GF-D8 (cell line): ENCODE data around the gene GAA.

Experiments
- DNase-seq: peaks from one replicate; lab custom pipeline; 2025; lab: John Stamatoyannopoulos, UW

The GAA gene

GRCh38 chr17:80104321-80104955 is 3.1 kb downstream of the GAA start:
- no peak for DNase-seq

- no peak for DNase-seq
Observed at GRCh38 chr17:80104956-80105375, 3.6 kb downstream of the GAA start.

- DNase-seq, result no peak
Observed at GRCh38 chr17:80105762-80106161, 4.4 kb downstream of the GAA start.

- DNase-seq, result no peak
Observed at GRCh38 chr17:80106176-80106575, 4.8 kb downstream of the GAA start.

GRCh38 chr17:80106751-80107150 is 5.4 kb downstream of the GAA start:
- no peak for DNase-seq

- DNase-seq, result no peak
Observed at GRCh38 chr17:80107231-80108021, 6.0 kb downstream of the GAA start.

- no peak for DNase-seq
Observed at GRCh38 chr17:80108036-80108971, 6.9 kb downstream of the GAA start.

- DNase-seq, result no peak
Observed at GRCh38 chr17:80109066-80109660, 7.8 kb downstream of the GAA start.

- DNase-seq, result no peak
Observed at GRCh38 chr17:80109713-80110446, 8.5 kb downstream of the GAA start.

GRCh38 chr17:80110447-80110812 is 9.0 kb downstream of the GAA start:
- no peak for DNase-seq

- DNase-seq, result no peak
Observed at GRCh38 chr17:80110927-80111701, 9.7 kb downstream of the GAA start.

GRCh38 chr17:80111702-80112470 is 10.5 kb downstream of the GAA start:
- DNase-seq, result no peak

GRCh38 chr17:80112471-80113032 is 11.2 kb downstream of the GAA start:
- DNase-seq, result no peak

GRCh38 chr17:80113033-80113484 is 11.7 kb downstream of the GAA start:
- DNase-seq, result no peak

- no peak for DNase-seq
Observed at GRCh38 chr17:80114758-80115157, 13.4 kb downstream of the GAA start.

- no peak for DNase-seq
Observed at GRCh38 chr17:80115159-80115558, 13.8 kb downstream of the GAA start.

GRCh38 chr17:80116276-80116920 is 15.0 kb downstream of the GAA start:
- no peak for DNase-seq

GRCh38 chr17:80116921-80117380 is 15.6 kb downstream of the GAA start:
- DNase-seq, result no peak
